Measurements from ENCODE around the gene ZC2HC1C. TPM values are rescaled to one million over a fixed set of nuclear protein-coding genes. Genes with fewer than 3 reads are reported as not detected.

The ZC2HC1C gene
- total and polyA plus RNA-seq, 2 donors (not counting 1 experiment from before 2014, with no cell fraction given): 0.21 to 0.59 TPM

GRCh38 chr14:75041613-75042012 lies 27.8 kb upstream of the ZC2HC1C start:
- Mint-ChIP-seq H3K27ac (no peak overlapping the region), H3K4me3 (no peak overlapping the region), H3K4me1 (peaks cover 12% of the 10 kb centered on the region), H3K27me3 (no peaks in the 10 kb centered on the region), H3K9me3 (ENCODE audit: insufficient read depth) (no peaks in the 10 kb centered on the region)
- Histone ChIP-seq H3K4me1 (ENCODE audit: control insufficient read depth in 2 of 2, insufficient read depth in 2 of 2, low read length in 2 of 2) (no peaks in the 10 kb centered on the region), H3K4me2 (replicated peaks; ENCODE audit: low read depth, low read length, poor library complexity, severe bottlenecking) (no peak overlapping the region), H3K9me3 (ENCODE audit: control extremely low read depth in 1 of 3, control insufficient read depth in 2 of 3, insufficient read depth in 1 of 3, low read length in 2 of 3) (no peaks in the 10 kb centered on the region), H3K79me2 (ENCODE audit: control insufficient read depth, insufficient read depth, low read length) (peaks cover 8% of the 10 kb centered on the region), H2AFZ (ENCODE audit: insufficient read depth, low read depth, low read length, poor library complexity, severe bottlenecking) (no peak overlapping the region), H4K20me1 (ENCODE audit: control insufficient read depth, insufficient read depth, low read length, poor library complexity, severe bottlenecking) (no peaks in the 10 kb centered on the region), H3K9ac (ENCODE audit: low read length) (no peak overlapping the region), H3K27me3 (replicated peaks in 1 of 4; ENCODE audit: control extremely low read depth in 1 of 4, control insufficient read depth in 3 of 4, insufficient read depth in 4 of 4, low read length in 3 of 4) (no peaks in the 10 kb centered on the region), H3K27ac (ENCODE audit: low read length in 2 of 2) (no peak overlapping the region), H3K4me3 (ENCODE audit: control extremely low read depth in 1 of 5, extremely low read depth in 1 of 5, insufficient read depth in 1 of 5, low read depth in 2 of 5, low read length in 4 of 5) (no peak overlapping the region), H3K36me3 (replicated peaks in 1 of 2; ENCODE audit: control extremely low read depth in 1 of 2, control insufficient read depth in 1 of 2, extremely low read depth in 1 of 2, insufficient read depth in 2 of 2, low read length in 1 of 2) (peaks cover 2 to 17% of the 10 kb centered on the region in 2 experiments)
- no peak for DNase-seq
- intact Hi-C loops (cut with micrococcal nuclease): no loop called here
- no CpG with 5 or more reads among the region's 4 CpGs for WGBS (ENCODE audit: insufficient coverage)
- ATAC-seq (ENCODE audit: low read depth): no peak
- ChIA-PET CTCF (no interaction called here), POLR2A (no interaction called here)
- TF ChIP-seq EZH2 (IDR thresholded peaks at IDR 0.05; ENCODE audit: borderline replicate concordance, insufficient read depth, low read depth, low read length, poor library complexity, severe bottlenecking) (no peak), CTCF (IDR thresholded peaks at IDR 0.05) (no peak)

- no peaks in the 10 kb centered on the region for H3K4me1 ChIP-seq (ENCODE audit: control insufficient read depth in 2 of 2, insufficient read depth in 2 of 2, low read length in 2 of 2)
- H3K27ac ChIP-seq (ENCODE audit: low read length in 2 of 2): no peak overlapping the region
- ATAC-seq (ENCODE audit: low read depth) (no peak), DNase-seq (no peak)
- peaks cover 8% of the 10 kb centered on the region for H3K79me2 ChIP-seq (ENCODE audit: control insufficient read depth, insufficient read depth, low read length)
- H4K20me1 ChIP-seq (ENCODE audit: control insufficient read depth, insufficient read depth, low read length, poor library complexity, severe bottlenecking): no peaks in the 10 kb centered on the region
- no peak overlapping the region for H3K4me3 Mint-ChIP-seq
- H3K27me3 ChIP-seq (replicated peaks in 1 of 4; ENCODE audit: control extremely low read depth in 1 of 4, control insufficient read depth in 3 of 4, insufficient read depth in 4 of 4, low read length in 3 of 4): no peaks in the 10 kb centered on the region
- H3K4me2 ChIP-seq (replicated peaks; ENCODE audit: low read depth, low read length, poor library complexity, severe bottlenecking): no peak overlapping the region
- no peak overlapping the region for H2AFZ ChIP-seq (ENCODE audit: insufficient read depth, low read depth, low read length, poor library complexity, severe bottlenecking)
- no peak overlapping the region for H3K4me3 ChIP-seq (ENCODE audit: control extremely low read depth in 1 of 5, extremely low read depth in 1 of 5, insufficient read depth in 1 of 5, low read depth in 2 of 5, low read length in 4 of 5)
- TF ChIP-seq EZH2 (IDR thresholded peaks at IDR 0.05; ENCODE audit: borderline replicate concordance, insufficient read depth, low read depth, low read length, poor library complexity, severe bottlenecking): no peak
- no peak for TF ChIP-seq CTCF (IDR thresholded peaks at IDR 0.05)
- intact Hi-C loops (cut with micrococcal nuclease): no loop called here
- ChIA-PET CTCF (no interaction called here), POLR2A (no interaction called here)
- peaks cover 12% of the 10 kb centered on the region for H3K4me1 Mint-ChIP-seq
- WGBS (ENCODE audit: insufficient coverage): 81% methylated on average over 3 of the region's 6 CpGs
- H3K9ac ChIP-seq (ENCODE audit: low read length): no peak overlapping the region
- peak overlapping the region; percentile 41 for H3K27ac Mint-ChIP-seq
- no peaks in the 10 kb centered on the region for H3K9me3 Mint-ChIP-seq (ENCODE audit: insufficient read depth)
- H3K9me3 ChIP-seq (ENCODE audit: control extremely low read depth in 1 of 3, control insufficient read depth in 2 of 3, insufficient read depth in 1 of 3, low read length in 2 of 3): no peaks in the 10 kb centered on the region
- H3K27me3 Mint-ChIP-seq: no peaks in the 10 kb centered on the region
- H3K36me3 ChIP-seq (replicated peaks in 1 of 2; ENCODE audit: control extremely low read depth in 1 of 2, control insufficient read depth in 1 of 2, extremely low read depth in 1 of 2, insufficient read depth in 2 of 2, low read length in 1 of 2): peaks cover 0 to 17% of the 10 kb centered on the region in 2 experiments
Observed at GRCh38 chr14:75042035-75042434, 27.4 kb upstream of the ZC2HC1C start.
